AG04450 (cell line): ENCODE data around the gene ERCC6. TPM values are rescaled to one million over a fixed set of nuclear protein-coding genes. Genes with fewer than 3 reads are reported as not detected.
A peak's percentile ranks its signal among the peaks of the same experiment; 100 is the strongest.

ENCODE experiments used
- CTCF ChIA-PET: fragments of 300-600, 350-600 bp; formaldehyde crosslinking; extraction: SDS; loops from one replicate; lab custom pipeline; 2022; ENCODE audit warnings: antibody characterized with exemption, inconsistent platforms; lab: Charles Lee
- POLR2A ChIA-PET: fragments of 350-600 bp; formaldehyde crosslinking; extraction: SDS; loops from one replicate; lab custom pipeline; 2021; ENCODE audit warnings: antibody characterized with exemption, inconsistent platforms; lab: Yijun Ruan, JAX
- DNase-seq: peaks from one replicate; pipeline ENCODE4 v3.0.0-alpha.2; 2011; ENCODE audit warnings: low read depth, low spot score
- H3K27ac ChIP-seq: one replicate; pipeline ENCODE4 v1.5.1; 2012; ENCODE audit warnings: low read depth, low read length, control low read depth
- H3K27me3 ChIP-seq: one replicate; pipeline ENCODE4 v1.6.0; 2012; ENCODE audit warnings: low read length; ENCODE audit not compliant: control insufficient read depth, insufficient read depth
- H3K4me3 ChIP-seq: 2 replicates; pipeline ENCODE4 v1.5.1; 2011; ENCODE audit warnings: mild to moderate bottlenecking, low read depth, low read length, control low read depth
- H3K9me3 ChIP-seq: 2 replicates; pipeline ENCODE4 v1.5.1; 2012; ENCODE audit warnings: low read length; ENCODE audit not compliant: control insufficient read depth, insufficient read depth
- CTCF ChIP-seq: IDR thresholded peaks from 2 replicates; pipeline ENCODE4 v1.5.1; 2011; ENCODE audit warnings: low read depth, low read length, control low read depth, inconsistent platforms
- polyA plus RNA-seq: library from polyadenylated mRNA; depleted of rRNA; stranded (reverse); fragments of >200 nt; gene quantifications from 2 replicates; pipeline ENCODE4 v1.2.3, GENCODE V29; 2011

Gene ERCC6
- polyA plus RNA-seq, 1 experiment: 9.5 TPM

GRCh38 chr10:49486738-49487137 is 52.2 kb downstream of the ERCC6 start:
- ChIA-PET POLR2A (no interaction called here), CTCF (interaction anchor here (2.1 to 4.0 kb wide), 2 partner anchors 25 to 79 kb away, joined by 6 to 24 read pairs; no protein-coding TSS in a partner anchor)
- Histone ChIP-seq H3K27ac (no peak overlapping the region), H3K27me3 (no peaks in the 10 kb centered on the region), H3K4me3 (no peak overlapping the region), H3K9me3 (no peaks in the 10 kb centered on the region)
- TF ChIP-seq CTCF: no peak
- no peak for DNase-seq

GRCh38 chr10:49486009-49486408 is 52.9 kb downstream of the ERCC6 start:
- no peak for TF ChIP-seq CTCF
- Histone ChIP-seq H3K9me3 (no peaks in the 10 kb centered on the region), H3K27ac (no peak overlapping the region), H3K4me3 (no peak overlapping the region), H3K27me3 (no peaks in the 10 kb centered on the region)
- CTCF ChIA-PET: interaction anchor here (4.0 kb wide), 1 partner anchor 26 kb away, joined by 24 read pairs; no protein-coding TSS in a partner anchor
- POLR2A ChIA-PET: no interaction called here
- no peak for DNase-seq

DNA sequence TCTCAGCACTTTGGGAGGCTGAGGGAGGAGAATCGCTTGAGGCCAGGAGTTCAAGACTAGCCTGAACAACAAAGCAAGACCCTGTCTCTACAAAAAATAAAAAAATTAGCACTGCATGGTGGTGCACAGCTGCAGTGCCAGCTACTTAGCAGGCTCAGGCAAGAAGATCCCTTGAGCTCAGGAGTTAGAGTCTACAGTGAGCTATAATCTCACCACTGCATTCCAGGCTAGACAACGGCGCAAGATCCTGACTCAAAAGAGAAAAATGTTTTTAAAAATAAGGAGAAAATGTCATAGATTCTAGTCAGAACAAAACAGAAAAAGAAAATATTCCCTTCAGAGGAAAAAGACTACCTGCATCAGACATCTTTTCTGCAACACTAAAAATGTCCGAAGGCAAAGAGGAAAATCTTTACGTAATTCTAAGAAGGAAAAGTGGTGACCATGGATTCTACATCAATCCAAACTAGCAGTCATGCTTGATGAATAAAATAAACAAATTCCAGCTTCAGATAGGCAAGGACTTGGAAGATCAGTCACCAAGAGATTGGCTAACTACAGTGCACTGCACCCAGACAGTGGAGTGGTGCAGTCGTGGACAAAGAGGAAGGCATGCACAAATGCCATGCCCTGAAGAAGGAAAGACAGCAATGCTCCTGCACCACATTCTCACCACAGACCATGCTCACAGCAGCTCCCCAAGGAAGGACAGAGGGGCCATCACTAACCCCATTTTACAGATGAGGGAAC is 54.3 kb downstream of the ERCC6 start:
- DNase-seq: peak; percentile 13
- CTCF ChIA-PET: interaction anchor here (0.7 kb wide), 1 partner anchor 77 kb away, joined by 3 read pairs; no protein-coding TSS in a partner anchor
- H3K27ac ChIP-seq: no peak overlapping the region

GRCh38 chr10:49478819-49479218 is 60.1 kb downstream of the ERCC6 start:
- CTCF ChIA-PET: interaction anchor here (0.7 to 2.0 kb wide), 3 partner anchors 11 to 71 kb away, joined by 3 to 11 read pairs (median 5); no protein-coding TSS in a partner anchor
- TF ChIP-seq CTCF: no peak

More for the DNA sequence above, 54.3 kb downstream of the ERCC6 start:
- POLR2A ChIA-PET: no interaction called here
- H3K9me3 ChIP-seq: no peaks in the 10 kb centered on the region
- H3K4me3 ChIP-seq: no peak overlapping the region
- H3K27me3 ChIP-seq: no peaks in the 10 kb centered on the region
- no peak for TF ChIP-seq CTCF

DNA sequence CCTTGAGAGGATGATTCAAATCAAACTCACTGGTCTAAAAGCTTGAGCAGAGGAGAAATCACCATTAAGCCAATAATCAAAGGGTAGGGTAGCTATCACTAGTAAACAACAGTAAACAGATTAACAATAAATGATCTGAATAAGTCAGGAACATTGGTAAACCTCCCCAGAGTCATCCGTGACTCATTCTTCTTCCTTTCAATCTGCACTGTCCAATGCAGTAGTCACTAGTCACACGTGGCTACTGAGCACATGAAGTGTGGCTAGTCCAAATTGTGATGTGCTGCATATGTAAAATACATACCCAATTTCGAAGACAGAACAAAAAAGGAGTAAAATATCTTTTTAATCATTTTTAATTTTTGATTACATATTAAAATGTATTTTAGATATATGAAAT is 64.0 kb downstream of the ERCC6 start:
- ChIA-PET CTCF (interaction anchor here (1.1 to 1.9 kb wide), 2 partner anchors 67 to 923 kb away, joined by 3 to 4 read pairs; no protein-coding TSS in a partner anchor), POLR2A (no interaction called here)
- Histone ChIP-seq H3K27ac (no peak overlapping the region), H3K9me3 (no peaks in the 10 kb centered on the region), H3K4me3 (no peak overlapping the region), H3K27me3 (no peaks in the 10 kb centered on the region)
- no peak for TF ChIP-seq CTCF
- DNase-seq: no peak

More at GRCh38 chr10:49478819-49479218, 60.1 kb downstream of the ERCC6 start:
- POLR2A ChIA-PET: no interaction called here
- no peaks in the 10 kb centered on the region for H3K27me3 ChIP-seq
- H3K4me3 ChIP-seq: no peak overlapping the region
- no peak for DNase-seq
- no peaks in the 10 kb centered on the region for H3K9me3 ChIP-seq
- H3K27ac ChIP-seq: no peak overlapping the region
